ENCODE results near the gene KLK5. TPM values are rescaled to one million over a fixed set of nuclear protein-coding genes. Genes with fewer than 3 reads are reported as not detected.

Gene KLK5
- total RNA-seq, 2 experiments from 2014 or later = not detected

- BruUV-seq (replicated peaks) = no TSS peak
- Histone ChIP-seq H3K4me3 (ENCODE audit: low read depth, low read length, poor library complexity, severe bottlenecking) (no peak within 1 kb of the TSS), H3K9me2 (ENCODE audit: insufficient read depth, low read length) (no peaks in the 10 kb centered on the region), H4K20me1 (ENCODE audit: insufficient read depth, low read length) (no peaks in the 10 kb centered on the region), H3K4me1 (ENCODE audit: insufficient read depth, low read length, poor library complexity, severe bottlenecking) (no peaks in the 10 kb centered on the region), H3K4me2 (ENCODE audit: low read length) (no peak within 1 kb of the TSS), H3K36me3 (ENCODE audit: insufficient read depth, low read length) (no peaks in the 10 kb centered on the region), H3K9me3 (ENCODE audit: low read length) (no peaks in the 10 kb centered on the region), H3K79me2 (ENCODE audit: insufficient read depth, low read depth, low read length) (no peaks in the 10 kb centered on the region), H2AFZ (ENCODE audit: low read length) (no peak within 1 kb of the TSS), H3K27ac (ENCODE audit: low read depth, low read length, poor library complexity, severe bottlenecking) (no peak within 1 kb of the TSS)
- POLR2A ChIA-PET = no interaction called here
- DNase-seq (ENCODE audit: low spot score) = no peak
- no peak for TF ChIP-seq EZH2phosphoT487 (IDR thresholded peaks at IDR 0.05; ENCODE audit: borderline replicate concordance, low read depth, low read length)
- intact Hi-C loops (cut with micrococcal nuclease; ENCODE audit: unreplicated experiment) = no loop called here
- CTCF ChIA-PET (ENCODE audit: unreplicated experiment) = no interaction called here
Measured at GRCh38 chr19:50911206-50912101, 41.4 kb downstream of the KLK5 start, which contains the start of gene KLK4. KLK4 (minus strand) TSS chr19:50911395; CDS start chr19:50910738, 657 bp downstream.

GRCh38 chr19:50910722-50911121, 42.1 kb downstream of the KLK5 start:
- TF ChIP-seq EZH2phosphoT487 (IDR thresholded peaks at IDR 0.05; ENCODE audit: borderline replicate concordance, low read depth, low read length) = no peak
- TF ChIP-seq CTCF (conservative IDR thresholded peaks at IDR 0.05; ENCODE audit: low read length) = no peak
- Histone ChIP-seq H3K9me3 (ENCODE audit: low read length) (no peaks in the 10 kb centered on the region), H3K36me3 (ENCODE audit: insufficient read depth, low read length) (no peaks in the 10 kb centered on the region), H2AFZ (ENCODE audit: low read length) (no peak overlapping the region), H3K27ac (ENCODE audit: low read depth, low read length, poor library complexity, severe bottlenecking) (no peak overlapping the region), H4K20me1 (ENCODE audit: insufficient read depth, low read length) (no peaks in the 10 kb centered on the region), H3K9me2 (ENCODE audit: insufficient read depth, low read length) (no peaks in the 10 kb centered on the region), H3K79me2 (ENCODE audit: insufficient read depth, low read depth, low read length) (no peaks in the 10 kb centered on the region), H3K4me2 (ENCODE audit: low read length) (no peak overlapping the region), H3K4me3 (ENCODE audit: low read depth, low read length, poor library complexity, severe bottlenecking) (no peak overlapping the region), H3K4me1 (ENCODE audit: insufficient read depth, low read length, poor library complexity, severe bottlenecking) (no peaks in the 10 kb centered on the region)
- no peak for DNase-seq (ENCODE audit: low spot score)
- BruUV-seq (replicated peaks) = no TSS peak
- ChIA-PET POLR2A (no interaction called here), CTCF (ENCODE audit: unreplicated experiment) (no interaction called here)
- intact Hi-C loops (cut with micrococcal nuclease; ENCODE audit: unreplicated experiment) = no loop called here

- Histone ChIP-seq H2AFZ (ENCODE audit: low read length) (no peak overlapping the region), H3K4me3 (ENCODE audit: low read depth, low read length, poor library complexity, severe bottlenecking) (no peak overlapping the region), H3K4me1 (ENCODE audit: insufficient read depth, low read length, poor library complexity, severe bottlenecking) (no peaks in the 10 kb centered on the region), H3K27ac (ENCODE audit: low read depth, low read length, poor library complexity, severe bottlenecking) (no peak overlapping the region), H3K36me3 (ENCODE audit: insufficient read depth, low read length) (no peaks in the 10 kb centered on the region), H3K9me2 (ENCODE audit: insufficient read depth, low read length) (no peaks in the 10 kb centered on the region), H3K79me2 (ENCODE audit: insufficient read depth, low read depth, low read length) (no peaks in the 10 kb centered on the region), H3K4me2 (ENCODE audit: low read length) (peak overlapping the region; percentile 45; the same call in 1 of the 2 replicates), H4K20me1 (ENCODE audit: insufficient read depth, low read length) (no peaks in the 10 kb centered on the region), H3K9me3 (ENCODE audit: low read length) (no peaks in the 10 kb centered on the region)
- TF ChIP-seq EZH2phosphoT487 (IDR thresholded peaks at IDR 0.05; ENCODE audit: borderline replicate concordance, low read depth, low read length) (no peak), CTCF (conservative IDR thresholded peaks at IDR 0.05; ENCODE audit: low read length) (no peak)
- DNase-seq (ENCODE audit: low spot score) = peak; percentile 52
- ChIA-PET POLR2A (no interaction called here), CTCF (ENCODE audit: unreplicated experiment) (interaction anchor here (0.6 kb wide), 1 partner anchor 12 kb away, joined by 8 read pairs; no protein-coding TSS in a partner anchor)
- intact Hi-C loops (cut with micrococcal nuclease; ENCODE audit: unreplicated experiment) = no loop called here
- no TSS peak for BruUV-seq (replicated peaks)
Measured at GRCh38 chr19:50909240-50910070, 43.4 kb downstream of the KLK5 start.
